Kidney epithelial cell (primary cell): Measurements from ENCODE around the gene ORAI2. TPM values are rescaled to one million over a fixed set of nuclear protein-coding genes. Genes with fewer than 3 reads are reported as not detected.
"Not testable (repeated sequence)": the region's sequence is repeated elsewhere in the genome, so short reads cannot be mapped to it uniquely, and the experiment has no call there.

Experiments used
- DNase-seq: peaks from one replicate; pipeline ENCODE4 v3.0.0-alpha.2; 2010; ENCODE audit warnings: low read depth
- H3K27me3 ChIP-seq: 2 replicates; pipeline ENCODE4 v1.6.0; 2011; ENCODE audit warnings: low read length; ENCODE audit not compliant: control insufficient read depth, insufficient read depth
- H3K36me3 ChIP-seq: 2 replicates; pipeline ENCODE4 v1.5.1; 2011; ENCODE audit warnings: low read length; ENCODE audit not compliant: control insufficient read depth, insufficient read depth
- H3K4me3 ChIP-seq: 2 replicates; pipeline ENCODE4 v1.5.1; 2011; ENCODE audit warnings: low read depth, mild to moderate bottlenecking, control low read depth, low read length
- total RNA-seq: library from RNA; depleted of rRNA; stranded (reverse); fragments of >200 nt; gene quantifications from 2 replicates; pipeline ENCODE4 v1.2.3, GENCODE V29; 2015
- TF ChIP-seq, protein P1 (sequence below): IDR thresholded peaks from 2 replicates; pipeline ENCODE4 v1.5.1; 2011; ENCODE audit warnings: mild to moderate bottlenecking, moderate library complexity, low read length, control low read depth, inconsistent platforms; ENCODE audit not compliant: insufficient read depth, poor library complexity, severe bottlenecking

ORAI2 gene
- total RNA-seq, 1 donor from 2014 or later = 56.2 TPM

DNA sequence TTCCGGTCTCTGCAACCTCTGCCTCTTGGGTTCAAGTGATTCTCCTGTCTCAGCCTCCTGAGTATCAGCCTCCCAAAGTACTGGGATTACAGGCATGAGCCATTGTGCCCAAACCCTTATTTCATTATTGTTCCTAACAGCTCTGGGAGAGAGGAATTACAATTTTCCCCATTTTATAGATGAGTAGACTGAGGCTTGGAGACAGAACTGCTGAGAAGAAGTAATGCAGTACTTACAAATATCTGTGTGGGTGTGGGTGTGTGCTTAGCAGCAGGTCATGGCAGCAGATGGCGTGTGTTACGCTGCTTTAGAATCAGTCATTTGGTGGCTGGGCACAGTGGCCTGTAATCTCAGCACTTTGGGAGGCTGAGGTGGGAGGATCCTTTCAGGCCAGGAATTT, 29.8 kb upstream of the ORAI2 start:
- Histone ChIP-seq H3K4me3 (no peak overlapping the region), H3K36me3 (peaks cover 4% of the 10 kb centered on the region), H3K27me3 (no peaks in the 10 kb centered on the region)
- TF ChIP-seq, protein P1, sequence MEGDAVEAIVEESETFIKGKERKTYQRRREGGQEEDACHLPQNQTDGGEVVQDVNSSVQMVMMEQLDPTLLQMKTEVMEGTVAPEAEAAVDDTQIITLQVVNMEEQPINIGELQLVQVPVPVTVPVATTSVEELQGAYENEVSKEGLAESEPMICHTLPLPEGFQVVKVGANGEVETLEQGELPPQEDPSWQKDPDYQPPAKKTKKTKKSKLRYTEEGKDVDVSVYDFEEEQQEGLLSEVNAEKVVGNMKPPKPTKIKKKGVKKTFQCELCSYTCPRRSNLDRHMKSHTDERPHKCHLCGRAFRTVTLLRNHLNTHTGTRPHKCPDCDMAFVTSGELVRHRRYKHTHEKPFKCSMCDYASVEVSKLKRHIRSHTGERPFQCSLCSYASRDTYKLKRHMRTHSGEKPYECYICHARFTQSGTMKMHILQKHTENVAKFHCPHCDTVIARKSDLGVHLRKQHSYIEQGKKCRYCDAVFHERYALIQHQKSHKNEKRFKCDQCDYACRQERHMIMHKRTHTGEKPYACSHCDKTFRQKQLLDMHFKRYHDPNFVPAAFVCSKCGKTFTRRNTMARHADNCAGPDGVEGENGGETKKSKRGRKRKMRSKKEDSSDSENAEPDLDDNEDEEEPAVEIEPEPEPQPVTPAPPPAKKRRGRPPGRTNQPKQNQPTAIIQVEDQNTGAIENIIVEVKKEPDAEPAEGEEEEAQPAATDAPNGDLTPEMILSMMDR = no peak
- DNase-seq = no peak

DNA sequence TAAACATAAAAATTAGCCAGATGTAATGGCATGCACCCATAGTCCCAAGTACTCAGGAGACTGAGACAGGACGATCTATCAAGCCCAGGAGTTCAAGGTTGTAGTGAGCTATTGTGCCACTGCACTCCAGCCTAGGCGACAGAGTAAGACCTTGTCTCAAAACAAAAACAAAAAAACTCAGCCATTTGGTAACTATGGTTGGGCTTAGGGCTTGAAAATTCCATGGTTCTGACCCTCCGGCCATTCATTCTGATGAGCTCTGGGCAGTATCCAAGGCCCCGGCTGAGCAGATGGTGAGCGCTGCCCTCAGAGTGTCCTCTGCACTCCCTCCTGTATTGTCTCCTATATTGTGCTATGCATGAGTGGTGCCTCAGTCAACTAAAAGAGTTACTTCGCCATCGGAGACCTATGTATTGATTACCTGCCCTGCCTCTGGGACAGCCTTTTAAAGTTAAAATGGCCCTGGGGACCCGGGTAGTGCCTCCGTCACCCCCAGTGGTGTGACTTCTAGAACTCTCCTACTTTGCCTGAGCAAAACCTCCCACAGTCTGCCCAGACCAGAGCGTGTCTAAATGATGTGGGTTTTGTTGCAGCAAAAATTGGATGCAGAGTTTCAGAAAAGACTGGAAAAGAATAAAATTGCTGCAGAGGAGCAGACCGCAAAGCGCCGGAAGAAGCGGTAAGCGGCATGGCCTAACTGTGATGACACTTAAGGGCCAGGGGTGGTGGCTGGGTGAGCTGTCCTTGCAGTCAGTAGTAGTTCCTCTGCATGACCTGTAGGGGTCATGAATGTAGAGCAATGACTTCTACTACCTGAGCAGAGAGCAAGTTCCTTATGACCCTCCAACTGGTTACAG, 29.1 kb upstream of the ORAI2 start:
- TF ChIP-seq, protein P1 = peak; percentile 72
- H3K36me3 ChIP-seq = peaks cover 4% of the 10 kb centered on the region

DNA sequence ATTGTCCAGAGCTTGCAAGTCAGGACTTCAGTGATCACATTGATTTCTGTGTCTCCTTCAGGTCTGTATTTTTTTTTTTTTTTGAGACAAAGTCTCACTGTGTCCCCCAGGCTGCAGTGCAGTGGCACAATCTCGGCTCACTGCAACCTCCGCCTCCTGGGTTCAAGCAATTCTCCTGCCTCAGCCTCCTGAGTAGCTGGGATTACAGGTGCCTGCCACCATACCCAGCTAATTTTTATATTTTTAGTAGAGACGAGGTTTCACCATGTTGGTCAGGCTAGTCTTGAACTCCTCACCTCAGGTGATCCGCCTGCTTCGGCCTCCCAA, 28.6 kb upstream of the ORAI2 start:
- H3K36me3 ChIP-seq, DNase-seq, H3K27me3 ChIP-seq, H3K4me3 ChIP-seq: not testable (repeated sequence)

More for the DNA sequence above, 29.1 kb upstream of the ORAI2 start:
- Histone ChIP-seq H3K4me3 (no peak overlapping the region), H3K27me3 (no peaks in the 10 kb centered on the region)
- peak; percentile 45 for DNase-seq

DNA sequence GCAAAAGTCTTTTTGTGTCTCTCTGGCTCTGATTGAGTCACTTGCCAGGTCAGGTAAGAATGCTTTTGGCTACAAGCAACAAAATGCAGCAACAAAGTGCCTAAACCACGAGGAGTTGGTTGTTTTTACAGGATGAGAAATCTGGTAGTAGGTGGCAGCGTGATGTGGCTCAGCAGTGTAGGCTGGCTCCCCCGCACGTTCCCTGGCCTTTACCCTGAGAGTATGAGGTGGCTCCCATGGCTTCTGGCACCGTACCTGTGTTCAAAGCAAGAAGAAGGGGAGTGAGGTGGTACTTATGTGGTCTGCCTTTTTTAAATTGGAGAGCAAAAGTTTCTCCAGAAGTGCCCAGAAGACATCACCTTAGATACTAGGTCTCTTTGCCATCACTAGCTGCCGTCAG, 25.5 kb upstream of the ORAI2 start:
- Histone ChIP-seq H3K27me3 (no peaks in the 10 kb centered on the region), H3K36me3 (peaks cover 8% of the 10 kb centered on the region), H3K4me3 (no peak overlapping the region)
- TF ChIP-seq, protein P1 = no peak
- DNase-seq = no peak

DNA sequence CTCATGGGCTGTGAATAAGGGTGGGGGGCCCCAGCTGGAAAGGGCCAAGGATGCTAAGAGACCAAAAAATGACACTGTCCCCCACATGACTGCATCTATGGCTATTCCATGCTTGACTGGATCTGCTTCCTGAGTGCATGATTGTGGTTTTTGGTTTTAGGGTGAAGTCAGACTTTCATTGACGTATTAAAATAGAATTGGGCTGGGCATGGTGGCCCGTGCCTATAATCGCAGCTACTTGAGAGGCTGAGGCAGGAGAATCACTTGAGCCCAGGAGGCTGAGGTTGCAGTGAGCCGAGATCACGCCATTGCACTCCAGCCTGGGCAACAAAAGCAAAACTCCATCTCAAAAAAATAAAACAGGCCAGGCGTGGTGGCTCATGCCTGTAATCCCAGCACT, 24.8 kb upstream of the ORAI2 start:
- not testable (repeated sequence) for DNase-seq, H3K27me3 ChIP-seq, H3K36me3 ChIP-seq, H3K4me3 ChIP-seq

DNA sequence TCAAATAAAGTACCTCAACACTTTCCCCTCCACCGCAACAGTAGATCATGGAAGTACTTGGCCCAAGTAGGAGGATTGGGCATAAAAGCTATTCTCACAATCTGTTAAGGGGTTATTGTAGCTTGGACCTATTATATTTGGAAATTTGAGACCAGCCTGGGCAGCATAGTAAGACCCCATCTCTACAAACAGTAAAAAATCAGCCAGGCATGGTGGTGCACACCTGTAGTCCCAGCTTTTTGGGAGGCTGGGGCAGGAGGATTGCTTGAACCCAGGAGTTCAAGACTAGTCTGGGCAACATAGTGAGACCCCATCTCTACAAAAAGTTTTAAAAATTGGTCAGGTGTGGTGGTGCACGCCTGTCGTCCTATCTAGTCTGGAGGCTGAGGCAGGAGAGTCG, 24.0 kb upstream of the ORAI2 start:
- TF ChIP-seq, protein P1 = no peak
- Histone ChIP-seq H3K36me3 (peaks cover 6% of the 10 kb centered on the region), H3K4me3 (no peak overlapping the region), H3K27me3 (no peaks in the 10 kb centered on the region)
- DNase-seq = no peak

DNA sequence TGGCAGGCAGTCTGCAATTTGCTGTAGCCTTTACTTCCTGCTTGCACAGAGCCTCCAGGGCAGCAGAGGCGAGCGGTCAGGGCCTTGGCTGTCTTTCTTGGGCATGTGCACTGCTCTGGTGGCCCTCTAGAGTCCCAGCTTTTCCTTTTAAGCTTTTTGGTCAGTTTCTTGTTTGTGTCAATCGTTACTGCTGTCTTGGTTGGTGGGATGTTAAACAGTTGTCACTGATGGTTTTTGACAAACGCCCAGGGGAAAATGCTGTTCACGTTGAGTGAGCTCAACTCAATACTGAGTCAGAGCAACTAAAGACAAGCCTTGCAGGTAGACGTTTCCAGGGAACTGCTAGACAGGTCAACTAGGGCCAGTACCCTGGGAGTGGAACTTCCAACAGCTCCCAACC, 23.3 kb upstream of the ORAI2 start:
- Histone ChIP-seq H3K27me3 (no peaks in the 10 kb centered on the region), H3K36me3 (peaks cover 6% of the 10 kb centered on the region), H3K4me3 (no peak overlapping the region)
- TF ChIP-seq, protein P1 = no peak
- DNase-seq = no peak
